ENCODE data around the gene ARHGAP10.

DNA sequence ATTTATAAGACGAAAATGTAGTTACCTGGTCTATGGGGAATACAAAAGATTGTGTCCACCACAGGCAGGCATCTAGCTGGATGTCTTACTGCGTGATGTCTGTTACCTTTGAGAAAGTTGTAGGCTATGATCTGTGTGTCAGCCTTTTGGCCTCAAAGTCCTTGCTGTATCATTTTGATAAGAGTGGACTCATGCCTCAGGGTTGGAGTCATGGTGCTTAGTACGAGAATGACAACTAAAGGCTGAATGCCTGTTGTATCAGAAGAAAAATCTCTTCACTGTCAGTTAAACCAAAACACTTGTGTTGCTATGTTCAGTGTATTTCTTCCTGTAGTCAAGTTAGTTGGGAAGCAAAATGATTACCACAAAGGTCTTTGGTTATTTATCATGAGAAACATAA lies 226.2 kb downstream of the ARHGAP10 start:
- TF ChIP-seq POLR2A (IDR thresholded peaks at IDR 0.05; ENCODE audit: low read length): no peak
- TF ChIP-seq GATA1 (IDR thresholded peaks at IDR 0.05; ENCODE audit: low read depth, low read length): no peak

Data from erythroblast (primary cell).